ENCODE results near the gene ZNF385B. TPM values are rescaled to one million over a fixed set of nuclear protein-coding genes. Genes with fewer than 3 reads are reported as not detected.

ZNF385B gene
- total and polyA plus RNA-seq, 9 donors = 3.9 to 17.1 (median 12.5) TPM

- no peaks in the 10 kb centered on the region for H3K36me3 ChIP-seq (ENCODE audit: control insufficient read depth, insufficient read depth, low read length)
- H3K9me3 ChIP-seq (replicated peaks; ENCODE audit: control insufficient read depth, low read depth, low read length) = no peaks in the 10 kb centered on the region
- no peaks in the 10 kb centered on the region for H3K4me1 ChIP-seq (ENCODE audit: control insufficient read depth, insufficient read depth, low read length)
- H3K4me3 ChIP-seq (ENCODE audit: low read length) = no peak overlapping the region
- H3K27me3 ChIP-seq (ENCODE audit: control insufficient read depth, insufficient read depth, low read length) = no peaks in the 10 kb centered on the region
- DNase-seq = no peak
- no peak overlapping the region for H3K27ac ChIP-seq (ENCODE audit: low read length)
Measured at GRCh38 chr2:179811042-179811441, 50.4 kb downstream of the ZNF385B start.

- Histone ChIP-seq H3K4me3 (ENCODE audit: low read length) (no peak overlapping the region), H3K27ac (ENCODE audit: low read length) (no peak overlapping the region), H3K4me1 (ENCODE audit: control insufficient read depth, insufficient read depth, low read length) (no peaks in the 10 kb centered on the region), H3K36me3 (ENCODE audit: control insufficient read depth, insufficient read depth, low read length) (no peaks in the 10 kb centered on the region), H3K9me3 (replicated peaks; ENCODE audit: control insufficient read depth, low read depth, low read length) (no peaks in the 10 kb centered on the region), H3K27me3 (ENCODE audit: control insufficient read depth, insufficient read depth, low read length) (no peaks in the 10 kb centered on the region)
- DNase-seq = no peak
- WGBS (ENCODE audit: insufficient coverage) = no CpG with 5 or more reads among the region's 4 CpGs
Measured at GRCh38 chr2:179809606-179810005, 51.8 kb downstream of the ZNF385B start.

DNA sequence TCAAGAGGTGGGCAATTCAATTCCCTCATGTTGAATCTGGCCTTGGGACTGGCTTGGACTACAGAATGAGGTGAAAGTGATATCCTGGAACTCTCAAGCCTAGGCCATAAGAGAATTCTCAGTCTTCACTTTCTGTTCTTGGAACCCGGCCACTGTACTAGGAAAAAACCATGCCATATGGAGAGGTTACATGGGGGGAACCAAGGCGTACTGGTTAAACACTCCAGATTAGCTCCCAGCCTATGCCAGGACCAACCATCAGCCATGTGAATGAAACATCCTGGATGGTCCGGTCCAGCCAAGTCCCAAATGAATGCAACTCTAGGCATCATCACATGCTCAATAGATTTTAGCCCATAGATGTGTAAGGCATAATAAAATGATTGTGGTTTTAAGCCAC is 56.4 kb downstream of the ZNF385B start:
- 60% methylated on average over 1 of the region's 3 CpGs for WGBS (ENCODE audit: insufficient coverage)
- DNase-seq = no peak
- Histone ChIP-seq H3K4me3 (ENCODE audit: low read length) (no peak overlapping the region), H3K9me3 (replicated peaks; ENCODE audit: control insufficient read depth, low read depth, low read length) (no peaks in the 10 kb centered on the region), H3K4me1 (ENCODE audit: control insufficient read depth, insufficient read depth, low read length) (no peaks in the 10 kb centered on the region), H3K36me3 (ENCODE audit: control insufficient read depth, insufficient read depth, low read length) (no peaks in the 10 kb centered on the region), H3K27me3 (ENCODE audit: control insufficient read depth, insufficient read depth, low read length) (no peaks in the 10 kb centered on the region), H3K27ac (ENCODE audit: low read length) (no peak overlapping the region)

GRCh38 chr2:179804206-179804605 is 57.2 kb downstream of the ZNF385B start:
- no CpG with 5 or more reads among the region's 2 CpGs for WGBS (ENCODE audit: insufficient coverage)
- H3K27ac ChIP-seq (ENCODE audit: low read length) = no peak overlapping the region
- no peaks in the 10 kb centered on the region for H3K27me3 ChIP-seq (ENCODE audit: control insufficient read depth, insufficient read depth, low read length)

GRCh38 chr2:179802051-179802882 is 59.1 kb downstream of the ZNF385B start:
- Histone ChIP-seq H3K9me3 (replicated peaks; ENCODE audit: control insufficient read depth, low read depth, low read length) (no peaks in the 10 kb centered on the region), H3K4me3 (ENCODE audit: low read length) (no peak overlapping the region), H3K4me1 (ENCODE audit: control insufficient read depth, insufficient read depth, low read length) (no peaks in the 10 kb centered on the region), H3K36me3 (ENCODE audit: control insufficient read depth, insufficient read depth, low read length) (no peaks in the 10 kb centered on the region), H3K27me3 (ENCODE audit: control insufficient read depth, insufficient read depth, low read length) (no peaks in the 10 kb centered on the region), H3K27ac (ENCODE audit: low read length) (no peak overlapping the region)
- DNase-seq = no peak
- 100% methylated on average over 1 of the region's 2 CpGs for WGBS (ENCODE audit: insufficient coverage)

More at GRCh38 chr2:179804206-179804605, 57.2 kb downstream of the ZNF385B start:
- H3K9me3 ChIP-seq (replicated peaks; ENCODE audit: control insufficient read depth, low read depth, low read length) = no peaks in the 10 kb centered on the region
- H3K4me1 ChIP-seq (ENCODE audit: control insufficient read depth, insufficient read depth, low read length) = no peaks in the 10 kb centered on the region
- no peaks in the 10 kb centered on the region for H3K36me3 ChIP-seq (ENCODE audit: control insufficient read depth, insufficient read depth, low read length)
- DNase-seq = no peak
- no peak overlapping the region for H3K4me3 ChIP-seq (ENCODE audit: low read length)

DNA sequence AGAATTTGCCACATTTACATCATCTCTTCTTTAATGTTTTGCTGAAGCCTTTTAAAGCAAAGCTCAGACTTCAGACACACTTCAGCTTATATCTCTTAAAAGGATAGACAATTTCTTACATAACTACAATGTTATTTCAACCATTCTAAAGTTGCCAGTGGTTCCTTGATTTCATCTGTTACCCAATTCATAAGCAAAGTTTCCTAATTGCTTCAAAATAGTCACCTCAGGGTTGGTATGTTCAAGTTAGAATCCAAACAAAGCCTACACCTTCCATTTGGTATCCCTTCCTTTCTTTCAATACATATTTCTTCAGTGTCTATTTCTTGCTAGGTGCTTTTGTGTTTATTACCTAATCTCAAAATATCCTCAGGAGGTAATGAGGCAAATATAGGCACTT is 60.6 kb downstream of the ZNF385B start:
- peaks cover 2% of the 10 kb centered on the region for H3K4me1 ChIP-seq (ENCODE audit: control insufficient read depth, insufficient read depth, low read length)
- no peak overlapping the region for H3K4me3 ChIP-seq (ENCODE audit: low read length)
- no peaks in the 10 kb centered on the region for H3K27me3 ChIP-seq (ENCODE audit: control insufficient read depth, insufficient read depth, low read length)
- H3K36me3 ChIP-seq (ENCODE audit: control insufficient read depth, insufficient read depth, low read length) = no peaks in the 10 kb centered on the region
- DNase-seq = no peak
- H3K9me3 ChIP-seq (replicated peaks; ENCODE audit: control insufficient read depth, low read depth, low read length) = no peaks in the 10 kb centered on the region
- no peak overlapping the region for H3K27ac ChIP-seq (ENCODE audit: low read length)

DNA sequence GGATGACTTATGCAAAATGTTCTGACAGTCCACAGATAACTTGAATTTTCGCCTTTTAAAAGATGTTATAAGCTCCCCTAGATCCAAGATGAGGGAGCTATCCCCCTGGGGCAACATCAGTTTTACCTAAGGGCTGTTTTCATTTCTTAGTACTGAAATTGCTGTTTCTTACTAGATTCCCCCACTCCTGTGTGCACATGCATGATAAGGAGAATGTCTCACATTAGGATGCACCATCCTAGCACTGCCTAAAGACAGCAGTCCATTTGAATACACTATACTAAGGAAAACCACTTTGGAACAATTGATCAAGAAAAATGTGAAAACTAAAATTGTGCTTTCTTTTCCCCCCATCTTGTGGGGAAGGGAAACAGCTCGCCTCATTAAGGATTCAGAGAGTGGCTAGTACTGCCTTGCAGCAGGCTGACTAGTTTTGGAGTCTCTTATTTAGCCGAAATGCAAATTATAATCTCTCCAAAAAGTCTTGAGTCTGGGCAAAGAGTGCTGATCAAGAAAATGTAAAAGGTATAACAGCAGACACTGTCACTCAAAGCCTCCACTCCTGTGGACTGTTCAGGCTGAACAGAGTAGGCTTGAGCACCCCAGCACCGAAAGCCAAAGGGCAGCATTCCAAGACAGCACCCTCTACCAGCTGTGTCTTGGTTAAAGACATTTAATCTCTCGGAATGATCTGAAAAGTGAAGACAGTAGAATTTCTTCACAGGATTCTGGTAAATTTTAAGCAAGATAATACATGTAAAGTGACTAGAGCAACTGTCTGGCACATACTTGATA is 65.0 kb downstream of the ZNF385B start:
- H3K36me3 ChIP-seq (ENCODE audit: control insufficient read depth, insufficient read depth, low read length) = no peaks in the 10 kb centered on the region
- H3K27me3 ChIP-seq (ENCODE audit: control insufficient read depth, insufficient read depth, low read length) = no peaks in the 10 kb centered on the region
- DNase-seq = no peak
- no CpG with 5 or more reads among the region's 5 CpGs for WGBS (ENCODE audit: insufficient coverage)
- no peak overlapping the region for H3K27ac ChIP-seq (ENCODE audit: low read length)
- H3K9me3 ChIP-seq (replicated peaks; ENCODE audit: control insufficient read depth, low read depth, low read length) = no peaks in the 10 kb centered on the region
- peaks cover 2% of the 10 kb centered on the region for H3K4me1 ChIP-seq (ENCODE audit: control insufficient read depth, insufficient read depth, low read length)
- H3K4me3 ChIP-seq (ENCODE audit: low read length) = no peak overlapping the region

- DNase-seq = no peak
- Histone ChIP-seq H3K36me3 (ENCODE audit: control insufficient read depth, insufficient read depth, low read length) (no peaks in the 10 kb centered on the region), H3K4me1 (ENCODE audit: control insufficient read depth, insufficient read depth, low read length) (peaks cover 2% of the 10 kb centered on the region)
Measured at GRCh38 chr2:179793902-179794301, 67.5 kb downstream of the ZNF385B start.

DNA sequence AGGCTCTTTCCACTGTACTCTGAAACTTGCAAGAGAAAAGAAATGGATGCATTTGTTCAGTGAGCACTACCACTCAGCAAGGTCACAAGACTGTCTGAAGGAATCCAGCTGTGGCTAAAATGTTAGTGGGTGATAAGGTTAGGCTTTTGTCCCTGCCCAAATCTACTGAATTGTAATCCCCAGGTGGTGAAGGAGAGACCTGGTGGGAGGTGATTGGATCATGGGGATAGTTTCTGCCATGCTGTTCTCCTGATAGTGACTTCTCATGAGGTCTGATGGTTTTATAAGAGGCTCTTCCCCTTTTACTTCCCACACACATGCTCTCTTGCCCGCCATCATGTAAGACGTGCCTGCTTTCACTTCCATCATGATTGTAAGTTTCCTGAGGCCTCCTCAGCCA is 68.2 kb downstream of the ZNF385B start:
- H3K4me1 ChIP-seq (ENCODE audit: control insufficient read depth, insufficient read depth, low read length) = peaks cover 2% of the 10 kb centered on the region
- no CpG with 5 or more reads among the region's 2 CpGs for WGBS (ENCODE audit: insufficient coverage)
- H3K27me3 ChIP-seq (ENCODE audit: control insufficient read depth, insufficient read depth, low read length) = no peaks in the 10 kb centered on the region
- H3K36me3 ChIP-seq (ENCODE audit: control insufficient read depth, insufficient read depth, low read length) = no peaks in the 10 kb centered on the region
- H3K9me3 ChIP-seq (replicated peaks; ENCODE audit: control insufficient read depth, low read depth, low read length) = no peaks in the 10 kb centered on the region
- no peak overlapping the region for H3K4me3 ChIP-seq (ENCODE audit: low read length)
- H3K27ac ChIP-seq (ENCODE audit: low read length) = no peak overlapping the region
- no peak for DNase-seq

More at GRCh38 chr2:179793902-179794301, 67.5 kb downstream of the ZNF385B start:
- Histone ChIP-seq H3K27me3 (ENCODE audit: control insufficient read depth, insufficient read depth, low read length) (no peaks in the 10 kb centered on the region), H3K4me3 (ENCODE audit: low read length) (no peak overlapping the region), H3K27ac (ENCODE audit: low read length) (no peak overlapping the region), H3K9me3 (replicated peaks; ENCODE audit: control insufficient read depth, low read depth, low read length) (no peaks in the 10 kb centered on the region)

Measured in muscle of leg (tissue), 11 donors.